ENCODE measurements around the gene ADCY2.
A peak's percentile ranks its signal among the peaks of the same experiment; 100 is the strongest.

ADCY2 gene

DNA sequence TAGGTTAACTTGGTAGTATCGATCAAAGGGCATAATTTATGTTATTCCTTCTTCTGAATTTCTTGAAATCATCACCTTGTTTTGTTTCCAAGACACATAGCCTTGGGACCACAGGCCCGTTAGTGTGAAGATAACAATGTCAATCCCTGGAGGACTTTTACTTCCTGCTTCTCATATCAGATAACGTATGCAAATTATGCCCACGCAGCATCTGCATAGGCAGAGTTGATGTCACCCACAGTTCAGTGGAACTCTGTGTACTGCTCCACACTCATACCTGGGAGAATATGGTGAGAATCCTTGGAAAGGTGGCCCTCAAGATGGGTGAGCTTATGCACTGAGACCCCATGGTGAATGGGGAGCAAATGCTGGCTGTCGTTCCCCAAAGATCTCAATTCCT lies 360.0 kb downstream of the ADCY2 start:
- no peak for DNase-seq (ENCODE audit: low read depth)
- TF ChIP-seq, protein P1, sequence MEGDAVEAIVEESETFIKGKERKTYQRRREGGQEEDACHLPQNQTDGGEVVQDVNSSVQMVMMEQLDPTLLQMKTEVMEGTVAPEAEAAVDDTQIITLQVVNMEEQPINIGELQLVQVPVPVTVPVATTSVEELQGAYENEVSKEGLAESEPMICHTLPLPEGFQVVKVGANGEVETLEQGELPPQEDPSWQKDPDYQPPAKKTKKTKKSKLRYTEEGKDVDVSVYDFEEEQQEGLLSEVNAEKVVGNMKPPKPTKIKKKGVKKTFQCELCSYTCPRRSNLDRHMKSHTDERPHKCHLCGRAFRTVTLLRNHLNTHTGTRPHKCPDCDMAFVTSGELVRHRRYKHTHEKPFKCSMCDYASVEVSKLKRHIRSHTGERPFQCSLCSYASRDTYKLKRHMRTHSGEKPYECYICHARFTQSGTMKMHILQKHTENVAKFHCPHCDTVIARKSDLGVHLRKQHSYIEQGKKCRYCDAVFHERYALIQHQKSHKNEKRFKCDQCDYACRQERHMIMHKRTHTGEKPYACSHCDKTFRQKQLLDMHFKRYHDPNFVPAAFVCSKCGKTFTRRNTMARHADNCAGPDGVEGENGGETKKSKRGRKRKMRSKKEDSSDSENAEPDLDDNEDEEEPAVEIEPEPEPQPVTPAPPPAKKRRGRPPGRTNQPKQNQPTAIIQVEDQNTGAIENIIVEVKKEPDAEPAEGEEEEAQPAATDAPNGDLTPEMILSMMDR (conservative IDR thresholded peaks at IDR 0.05; ENCODE audit: low read length): no peak
- H3K4me3 ChIP-seq (ENCODE audit: low read length): no peak overlapping the region

DNA sequence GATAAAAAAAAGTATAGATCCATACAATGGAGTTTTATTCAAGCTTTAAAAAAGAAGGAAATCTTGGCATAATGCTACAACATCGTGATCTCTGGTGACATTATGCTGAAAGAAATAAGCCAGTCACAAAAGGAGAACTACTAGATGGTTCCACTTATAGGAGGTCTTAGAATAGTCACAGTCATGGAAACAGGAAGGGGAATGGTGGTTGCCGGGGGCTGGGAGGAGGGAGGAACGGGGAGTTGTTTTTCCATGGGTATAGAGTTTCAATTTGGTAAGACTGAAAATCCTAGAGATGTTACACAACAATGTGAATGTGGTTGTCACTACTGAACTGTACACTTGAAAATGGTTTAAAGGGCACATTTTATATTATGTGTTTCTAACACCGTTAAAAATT lies 360.5 kb downstream of the ADCY2 start:
- no peak overlapping the region for H3K4me3 ChIP-seq (ENCODE audit: low read length)
- DNase-seq (ENCODE audit: low read depth): no peak
- TF ChIP-seq, protein P1 (conservative IDR thresholded peaks at IDR 0.05; ENCODE audit: low read length): no peak

DNA sequence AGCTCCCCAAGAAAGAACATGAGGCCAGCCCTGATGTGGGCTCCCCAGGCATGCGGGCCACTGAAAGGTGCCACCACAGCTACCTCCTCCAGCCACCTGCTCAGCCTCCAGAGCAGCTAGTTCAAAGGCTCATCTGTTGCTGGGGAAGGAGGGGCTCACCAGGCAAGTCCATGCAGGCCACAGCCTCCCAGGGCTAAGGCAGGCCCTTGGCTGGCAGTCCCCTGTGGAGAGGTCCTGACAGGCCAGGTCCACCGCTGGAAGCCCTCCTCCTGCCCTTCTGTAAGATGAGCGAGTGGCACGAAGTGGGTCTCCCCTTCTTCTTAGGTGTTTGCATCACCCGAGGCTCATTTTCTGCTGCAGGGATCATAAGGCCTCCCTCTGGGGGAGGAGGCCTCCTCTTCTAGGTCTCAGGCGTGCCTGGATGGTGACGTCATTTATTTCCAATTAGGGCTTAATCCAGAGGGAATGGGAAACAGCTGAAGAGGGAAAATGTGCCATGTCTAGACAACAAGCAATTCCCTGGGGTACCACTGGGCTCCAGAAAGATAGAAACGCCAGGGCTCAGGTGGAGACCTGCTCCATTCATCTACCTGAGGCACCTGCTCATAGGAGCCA lies 363.4 kb downstream of the ADCY2 start:
- H3K4me3 ChIP-seq (ENCODE audit: low read length): no peak overlapping the region
- TF ChIP-seq, protein P1 (conservative IDR thresholded peaks at IDR 0.05; ENCODE audit: low read length): no peak
- DNase-seq (ENCODE audit: low read depth): peak; percentile 15

DNA sequence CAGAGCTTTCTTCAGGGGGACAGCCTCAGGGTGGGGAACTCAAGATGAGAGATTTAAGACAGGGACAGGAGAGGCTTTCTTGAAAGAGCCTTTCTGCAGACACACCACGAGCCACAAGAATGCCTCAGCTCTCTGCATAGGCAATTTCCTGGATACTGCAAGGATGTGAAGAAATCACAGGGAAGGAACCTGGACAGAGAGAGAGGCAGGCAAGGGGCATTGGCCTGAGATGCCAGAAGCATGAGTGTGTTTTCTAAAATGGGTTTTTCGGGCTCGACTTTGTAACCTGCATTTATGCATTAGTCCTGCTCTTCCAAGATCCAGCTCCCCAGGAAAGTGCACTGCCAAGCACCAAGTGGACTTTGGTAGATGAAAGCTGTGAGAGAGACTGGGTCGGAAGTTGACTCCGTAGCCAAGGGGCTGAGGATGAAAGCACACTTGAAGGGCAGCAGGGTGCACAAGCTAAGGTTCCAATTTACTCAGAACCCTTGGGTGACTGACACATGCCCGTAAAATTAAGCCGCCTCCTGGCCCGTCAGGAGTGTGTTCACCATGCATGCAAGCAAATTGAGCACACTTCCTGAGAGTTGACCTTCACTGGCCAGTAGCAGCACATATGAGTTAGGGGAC lies 364.1 kb downstream of the ADCY2 start:
- no peak overlapping the region for H3K4me3 ChIP-seq (ENCODE audit: low read length)
- peak; percentile 2 for DNase-seq (ENCODE audit: low read depth)
- TF ChIP-seq, protein P1 (conservative IDR thresholded peaks at IDR 0.05; ENCODE audit: low read length): no peak

DNA sequence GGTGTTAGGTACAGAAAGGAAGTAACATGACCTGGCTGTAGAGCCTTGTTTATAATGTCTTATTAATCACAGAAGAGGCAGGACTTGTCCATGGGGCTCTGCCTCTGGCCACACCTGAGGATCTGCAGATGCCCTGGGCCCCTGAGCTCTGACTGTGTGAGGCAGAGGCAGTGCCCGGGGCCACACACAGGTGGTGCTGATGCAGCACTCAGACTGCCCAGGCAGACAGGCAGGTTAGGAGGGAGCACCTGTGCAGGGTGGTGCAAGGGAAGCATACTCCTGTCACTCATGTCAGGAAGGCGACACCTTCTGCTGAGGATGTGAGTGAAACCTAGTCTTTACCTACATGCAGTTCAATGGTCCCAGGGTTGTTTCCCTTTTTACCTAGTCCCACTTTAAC lies 366.3 kb downstream of the ADCY2 start:
- no peak for DNase-seq (ENCODE audit: low read depth)
- H3K4me3 ChIP-seq (ENCODE audit: low read length): no peak overlapping the region
- TF ChIP-seq, protein P1 (conservative IDR thresholded peaks at IDR 0.05; ENCODE audit: low read length): no peak

DNA sequence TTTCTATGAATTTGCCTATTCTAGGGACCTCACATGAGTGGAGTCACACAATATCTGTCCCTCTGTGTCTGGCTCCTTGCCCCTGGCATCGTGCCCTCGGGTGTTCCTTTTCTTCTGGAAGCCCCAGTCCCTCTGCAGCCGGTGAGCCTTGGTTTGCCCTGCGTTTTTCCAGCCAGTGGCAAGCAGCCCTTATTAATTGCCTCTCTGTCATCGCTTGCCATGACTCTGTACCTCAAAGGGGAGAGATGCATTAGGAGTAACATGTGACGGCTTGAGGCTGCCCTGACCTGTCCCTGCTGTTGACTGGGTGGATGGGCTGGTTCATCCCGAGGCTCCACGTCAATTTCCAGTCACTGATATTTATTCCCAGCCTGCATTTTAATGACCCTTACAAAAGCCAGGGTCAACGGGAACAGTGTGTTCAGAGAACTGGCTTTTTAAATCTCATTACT lies 367.7 kb downstream of the ADCY2 start:
- DNase-seq (ENCODE audit: low read depth): no peak
- TF ChIP-seq, protein P1 (conservative IDR thresholded peaks at IDR 0.05; ENCODE audit: low read length): no peak
- H3K4me3 ChIP-seq (ENCODE audit: low read length): no peak overlapping the region

DNA sequence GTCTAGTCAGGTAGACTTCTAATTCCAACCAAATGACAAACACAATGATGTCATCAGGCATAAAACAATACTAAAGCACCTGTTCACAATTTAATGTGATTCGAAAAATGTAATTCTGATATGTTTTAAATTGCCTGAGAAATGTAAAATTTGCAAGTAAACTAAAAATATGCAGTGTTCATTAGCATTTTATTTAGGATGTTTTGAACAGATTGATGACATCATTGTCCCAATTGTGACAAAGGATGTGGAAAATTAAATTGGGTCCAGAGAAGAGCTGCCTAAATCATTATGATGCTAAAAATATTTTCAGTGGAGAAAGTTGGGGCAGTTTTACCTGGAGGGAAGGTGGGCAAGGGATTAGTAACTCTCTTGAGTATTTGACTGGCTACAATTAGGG lies 368.5 kb downstream of the ADCY2 start:
- TF ChIP-seq, protein P1 (conservative IDR thresholded peaks at IDR 0.05; ENCODE audit: low read length): no peak
- no peak for DNase-seq (ENCODE audit: low read depth)
- H3K4me3 ChIP-seq (ENCODE audit: low read length): no peak overlapping the region
